ENCODE data around the gene LHX6. TPM values are rescaled to one million over a fixed set of nuclear protein-coding genes. Genes with fewer than 3 reads are reported as not detected.

LHX6 gene
- total and polyA plus RNA-seq, 2 experiments from 2014 or later: not detected

DNA sequence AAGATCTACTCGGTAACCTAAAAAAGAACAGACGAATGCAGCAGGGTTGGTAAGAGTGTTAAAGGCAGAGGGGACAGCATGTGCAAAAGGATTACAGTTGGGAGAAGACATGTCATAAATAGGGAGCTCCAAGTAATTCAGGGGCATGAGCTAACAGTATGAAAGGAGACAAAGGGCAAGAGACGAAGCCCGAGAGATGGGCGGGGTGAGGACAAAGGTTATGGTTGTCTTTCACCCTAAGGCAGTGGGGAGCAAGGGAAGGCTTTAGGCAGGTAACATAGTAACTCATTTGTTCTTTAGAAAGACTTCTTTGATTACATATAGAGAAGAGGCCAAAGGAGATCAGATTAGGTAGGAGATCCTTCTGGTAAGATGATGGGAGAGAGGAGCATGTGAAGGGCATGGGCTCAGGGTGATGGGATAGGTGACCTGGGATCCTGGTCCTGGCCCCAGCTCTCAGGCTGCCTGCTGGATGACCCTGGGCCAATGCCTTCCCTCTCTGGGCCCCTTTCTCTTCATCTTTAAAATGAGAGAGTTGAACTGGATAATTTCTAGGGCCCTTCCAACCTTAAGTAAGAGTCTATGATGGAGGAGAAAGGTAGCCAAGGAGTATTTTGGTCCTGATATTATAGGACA lies 49.6 kb downstream of the LHX6 start:
- Histone ChIP-seq H3K9ac (no peak overlapping the region), H3K36me3 (ENCODE audit: low read depth) (no peaks in the 10 kb centered on the region), H3K9me3 (ENCODE audit: low read depth) (no peaks in the 10 kb centered on the region), H3K4me1 (ENCODE audit: insufficient read depth) (peaks cover 19% of the 10 kb centered on the region), H3F3A (ENCODE audit: insufficient read depth) (peaks cover 13% of the 10 kb centered on the region; the same call in 1 of the 2 replicates), H2AFZ (no peak overlapping the region), H3K9me2 (ENCODE audit: insufficient read depth) (no peaks in the 10 kb centered on the region), H3K4me2 (ENCODE audit: unreplicated experiment) (peak overlapping the region; percentile 38), H3K27ac (no peak overlapping the region), H3K79me2 (ENCODE audit: insufficient read depth) (no peaks in the 10 kb centered on the region), H3K4me3 (no peak overlapping the region), H4K20me1 (ENCODE audit: insufficient read depth) (no peaks in the 10 kb centered on the region), H3K27me3 (replicated peaks; ENCODE audit: insufficient read depth) (peaks cover 15% of the 10 kb centered on the region)
- DNase-seq: no peak
- in situ Hi-C loops (cut with MboI): no loop called here
- 81 to 83% methylated on average over 5 of the region's 5 CpGs for WGBS, 2 experiments (ENCODE audit: low coverage in 1 of 2, low lambda C conversion rate in 2 of 2, missing lambda C conversion rate in 2 of 2)
- TF ChIP-seq EZH2 (IDR thresholded peaks at IDR 0.05; ENCODE audit: insufficient read depth, poor library complexity, severe bottlenecking) (no peak), EZH2phosphoT487 (IDR thresholded peaks at IDR 0.05; ENCODE audit: insufficient read depth, low read depth) (no peak)

DNA sequence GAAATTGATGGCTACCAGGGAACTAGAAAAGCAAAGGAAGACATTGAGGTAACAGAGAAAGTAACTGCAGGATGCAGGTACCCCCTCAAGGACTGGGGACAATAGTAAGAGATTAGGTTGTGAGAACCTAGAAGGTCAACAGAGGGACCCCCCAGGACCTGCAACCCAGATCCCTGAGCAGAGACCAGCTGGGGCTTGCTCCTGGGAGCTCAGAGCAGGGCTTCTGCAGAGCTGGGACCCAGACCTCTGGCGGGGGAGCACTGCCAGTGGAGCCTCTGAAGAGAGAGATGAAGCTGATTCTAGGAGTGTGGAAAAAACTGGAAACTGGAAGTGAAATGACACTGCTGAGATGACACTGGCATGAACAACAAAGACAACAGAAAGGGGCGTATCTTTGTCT lies 51.8 kb downstream of the LHX6 start:
- Histone ChIP-seq H3K4me2 (ENCODE audit: unreplicated experiment) (no peak overlapping the region), H3K9me2 (ENCODE audit: insufficient read depth) (no peaks in the 10 kb centered on the region), H3K9me3 (ENCODE audit: low read depth) (no peaks in the 10 kb centered on the region), H3K27ac (no peak overlapping the region), H3K4me3 (no peak overlapping the region), H3K9ac (no peak overlapping the region), H2AFZ (no peak overlapping the region), H3K79me2 (ENCODE audit: insufficient read depth) (no peaks in the 10 kb centered on the region), H3K36me3 (ENCODE audit: low read depth) (no peaks in the 10 kb centered on the region), H4K20me1 (ENCODE audit: insufficient read depth) (no peaks in the 10 kb centered on the region), H3F3A (ENCODE audit: insufficient read depth) (peaks cover 13% of the 10 kb centered on the region; the same call in 1 of the 2 replicates), H3K4me1 (ENCODE audit: insufficient read depth) (peaks cover 19% of the 10 kb centered on the region), H3K27me3 (replicated peaks; ENCODE audit: insufficient read depth) (no peaks in the 10 kb centered on the region)
- in situ Hi-C loops (cut with MboI): no loop called here
- DNase-seq: no peak
- TF ChIP-seq EZH2 (IDR thresholded peaks at IDR 0.05; ENCODE audit: insufficient read depth, poor library complexity, severe bottlenecking) (no peak), EZH2phosphoT487 (IDR thresholded peaks at IDR 0.05; ENCODE audit: insufficient read depth, low read depth) (no peak)
- 45 to 55% methylated on average over 2 of the region's 2 CpGs for WGBS, 2 experiments (ENCODE audit: low coverage in 1 of 2, low lambda C conversion rate in 2 of 2, missing lambda C conversion rate in 2 of 2)

DNA sequence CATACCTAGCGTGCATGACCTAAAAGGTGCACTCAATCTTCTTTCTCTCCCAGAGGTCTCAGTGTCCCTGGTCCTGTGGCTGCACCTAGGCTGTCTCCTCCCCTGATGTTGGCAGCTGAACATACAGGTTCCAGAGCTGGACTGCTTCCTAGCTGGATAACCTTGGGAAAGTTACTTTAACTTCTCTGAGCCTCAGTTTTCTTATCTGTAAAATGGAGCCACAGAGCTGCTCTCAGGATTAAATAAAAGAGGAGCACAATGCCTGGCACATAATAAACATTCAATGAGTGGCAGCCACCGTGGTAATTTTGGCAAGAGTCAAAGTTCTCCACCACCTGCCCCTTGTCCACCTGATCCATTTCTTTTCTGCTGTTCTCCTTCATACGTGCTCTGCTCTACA lies 55.1 kb downstream of the LHX6 start:
- Histone ChIP-seq H3K9me2 (ENCODE audit: insufficient read depth) (no peaks in the 10 kb centered on the region), H3K27me3 (replicated peaks; ENCODE audit: insufficient read depth) (no peaks in the 10 kb centered on the region), H4K20me1 (ENCODE audit: insufficient read depth) (no peaks in the 10 kb centered on the region), H3K4me2 (ENCODE audit: unreplicated experiment) (no peak overlapping the region), H3K4me1 (ENCODE audit: insufficient read depth) (no peaks in the 10 kb centered on the region), H3K9me3 (ENCODE audit: low read depth) (no peaks in the 10 kb centered on the region), H3K79me2 (ENCODE audit: insufficient read depth) (no peaks in the 10 kb centered on the region), H3K4me3 (no peak overlapping the region), H2AFZ (no peak overlapping the region), H3K36me3 (ENCODE audit: low read depth) (no peaks in the 10 kb centered on the region), H3K9ac (no peak overlapping the region), H3F3A (ENCODE audit: insufficient read depth) (no peaks in the 10 kb centered on the region), H3K27ac (no peak overlapping the region)
- no peak for DNase-seq
- WGBS, 2 experiments (ENCODE audit: low coverage in 1 of 2, low lambda C conversion rate in 2 of 2, missing lambda C conversion rate in 2 of 2): 42 to 45% methylated on average over 3 of the region's 3 CpGs
- TF ChIP-seq EZH2phosphoT487 (IDR thresholded peaks at IDR 0.05; ENCODE audit: insufficient read depth, low read depth) (no peak), EZH2 (IDR thresholded peaks at IDR 0.05; ENCODE audit: insufficient read depth, poor library complexity, severe bottlenecking) (no peak)
- in situ Hi-C loops (cut with MboI): no loop called here

DNA sequence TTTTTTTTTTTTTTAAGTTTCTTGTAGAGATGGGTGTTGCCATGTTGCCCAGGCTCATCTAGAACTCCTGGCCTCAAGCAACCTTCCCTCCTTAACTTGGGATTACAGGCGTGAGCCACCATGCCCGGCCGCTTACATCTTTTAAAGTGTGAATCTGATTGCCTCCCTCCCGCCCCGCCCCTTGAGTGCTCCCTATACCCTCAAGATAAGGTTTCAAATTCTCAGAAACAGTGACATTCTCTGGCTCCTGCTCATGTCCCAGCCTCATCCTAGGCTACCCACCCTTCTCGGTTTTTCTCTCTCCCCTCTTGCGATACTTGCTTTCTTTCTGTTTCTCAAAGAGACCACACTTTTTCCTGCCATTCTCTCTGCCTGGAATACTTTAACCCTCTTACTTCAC lies 56.6 kb downstream of the LHX6 start:
- Histone ChIP-seq H3K9me2 (ENCODE audit: insufficient read depth) (no peaks in the 10 kb centered on the region), H3K4me2 (ENCODE audit: unreplicated experiment) (no peak overlapping the region), H3K36me3 (ENCODE audit: low read depth) (no peaks in the 10 kb centered on the region), H2AFZ (no peak overlapping the region), H3F3A (ENCODE audit: insufficient read depth) (peaks cover 8% of the 10 kb centered on the region; the same call in 1 of the 2 replicates), H3K4me3 (no peak overlapping the region), H3K27me3 (replicated peaks; ENCODE audit: insufficient read depth) (no peaks in the 10 kb centered on the region), H4K20me1 (ENCODE audit: insufficient read depth) (no peaks in the 10 kb centered on the region), H3K9ac (no peak overlapping the region), H3K9me3 (ENCODE audit: low read depth) (no peaks in the 10 kb centered on the region), H3K27ac (no peak overlapping the region), H3K4me1 (ENCODE audit: insufficient read depth) (peaks cover 9% of the 10 kb centered on the region), H3K79me2 (ENCODE audit: insufficient read depth) (no peaks in the 10 kb centered on the region)
- in situ Hi-C loops (cut with MboI): no loop called here
- TF ChIP-seq EZH2 (IDR thresholded peaks at IDR 0.05; ENCODE audit: insufficient read depth, poor library complexity, severe bottlenecking) (no peak), EZH2phosphoT487 (IDR thresholded peaks at IDR 0.05; ENCODE audit: insufficient read depth, low read depth) (no peak)
- no peak for DNase-seq
- 77 to 80% methylated on average over 7 of the region's 7 CpGs for WGBS, 2 experiments (ENCODE audit: low coverage in 1 of 2, low lambda C conversion rate in 2 of 2, missing lambda C conversion rate in 2 of 2)
